Testis (tissue), 3 donors: Measurements from ENCODE around the gene KIAA0513. TPM values are rescaled to one million over a fixed set of nuclear protein-coding genes. Genes with fewer than 3 reads are reported as not detected.
A peak's percentile ranks its signal among the peaks of the same experiment; 100 is the strongest.
"Not testable (repeated sequence)": the region's sequence is repeated elsewhere in the genome, so short reads cannot be mapped to it uniquely, and the experiment has no call there.

ENCODE experiments used
- DNase-seq: peaks from one replicate; pipeline ENCODE4 v3.0.0-alpha.2; 2019
- H3K27ac ChIP-seq, 2 donors: fragments of 200-600 bp; sonication (generic); one replicate each; pipeline ENCODE4 v1.5.1; 2019
- H3K27me3 ChIP-seq: fragments of 200-600 bp; sonication (generic); one replicate; pipeline ENCODE4 v1.5.1; 2019
- H3K36me3 ChIP-seq: fragments of 200-600 bp; sonication (generic); one replicate; pipeline ENCODE4 v1.5.1; 2017; ENCODE audit warnings: low read depth; ENCODE audit errors: missing control alignments
- H3K4me1 ChIP-seq: fragments of 200-600 bp; sonication (generic); one replicate; pipeline ENCODE4 v1.5.1; 2019
- H3K4me3 ChIP-seq, 2 donors: fragments of 200-600 bp; sonication (generic); one replicate each; pipeline ENCODE4 v1.5.1; 2017 to 2019
- H3K9me3 ChIP-seq: fragments of 200-600 bp; sonication (generic); one replicate; pipeline ENCODE4 v1.5.1; 2017
- CTCF ChIP-seq, 3 experiments: fragments of 450-650 bp in 2 of 3; fragments of 200-600 bp in 1 of 3; sonication (generic) in 1 of 3; IDR thresholded peaks; one replicate each; pipeline ENCODE4 v1.5.1; 2016 to 2019; ENCODE audit warnings: antibody characterized with exemption in 3 of 3, mild to moderate bottlenecking in 2 of 3, moderate library complexity in 1 of 3
- POLR2A ChIP-seq: fragments of 450-650 bp; IDR thresholded peaks from one replicate; pipeline ENCODE4 v1.6.1; 2017; ENCODE audit warnings: antibody characterized with exemption, mild to moderate bottlenecking, moderate library complexity
- WGBS, 2 donors: methylation state at CpG; one replicate each; pipeline ENCODE4 v1.1.5; 2018; 5-methylcytosine and 5-hydroxymethylcytosine counted together
- intact Hi-C: fragments of 100-400 bp; cut with DNase I; formaldehyde crosslinking; loops from one replicate; pipeline ENCODE4 v1.15.1; 2023; ENCODE audit warnings: low total_unique reads
- polyA plus RNA-seq: library from polyadenylated mRNA; stranded (reverse); fragments of 350-450 nt; fragmentation: Illumina TruSeq; extraction: RNeasy Lipid Tissue Mini Kit (QIAGEN cat#74804); gene quantifications from one replicate; pipeline ENCODE4 v1.2.3, GENCODE V29; 2014; ENCODE audit warnings: low read depth, low replicate concordance; ENCODE audit not compliant: insufficient read depth
- total RNA-seq, 2 donors: library from RNA; depleted of rRNA; stranded (reverse); fragments of >200 nt; gene quantifications; one replicate each; pipeline ENCODE4 v1.2.3, GENCODE V29; 2016

KIAA0513 gene
- total and polyA plus RNA-seq, 3 donors from 2014 or later: 9.8 to 18.7 (median 18.4) TPM

DNA sequence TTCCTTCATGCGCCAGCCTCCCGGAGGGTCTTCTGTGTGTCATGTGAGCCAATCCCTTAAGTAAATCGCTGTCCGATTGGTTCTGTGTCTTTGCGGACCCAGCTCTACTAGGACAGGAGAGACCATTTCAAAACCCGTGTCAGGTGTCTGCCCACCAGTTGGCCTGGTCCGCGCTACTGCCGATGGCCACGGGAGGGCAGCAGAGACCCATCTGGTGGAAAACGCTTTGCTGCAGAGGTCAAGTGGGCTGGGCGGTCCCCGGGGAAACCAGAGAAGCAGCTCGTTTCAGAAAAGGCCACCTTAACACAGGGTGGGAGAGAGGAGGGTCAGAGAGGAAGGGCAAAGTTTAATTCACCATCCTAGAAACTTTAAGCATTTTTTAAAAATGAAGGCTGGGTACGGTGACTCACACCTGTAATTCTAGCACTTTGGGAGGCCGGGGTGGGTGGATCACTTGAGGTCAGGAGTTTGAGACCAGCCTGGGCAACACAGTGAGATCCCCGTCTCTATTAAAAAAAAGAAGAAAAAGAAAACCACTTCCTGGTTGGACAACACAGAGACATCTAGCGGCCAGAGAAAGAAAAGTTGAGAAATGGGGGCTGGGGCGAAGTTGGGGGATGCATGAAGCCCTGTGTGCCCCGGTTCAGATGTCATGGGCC, 87.4 kb downstream of the KIAA0513 start:
- no peak overlapping the region for H3K27ac ChIP-seq
- peak; percentile 92 for DNase-seq
- peak; percentile 91 to 96 (median 96) for TF ChIP-seq CTCF (IDR thresholded peaks at IDR 0.05)
- TF ChIP-seq POLR2A: no peak

GRCh38 chr16:85117418-85117817, 89.8 kb downstream of the KIAA0513 start:
- H3K27me3 ChIP-seq: no peaks in the 10 kb centered on the region
- H3K27ac ChIP-seq: no peak overlapping the region
- H3K4me3 ChIP-seq: no peak overlapping the region
- WGBS, 2 donors: 90% methylated on average over 12 of the region's 12 CpGs
- no peaks in the 10 kb centered on the region for H3K4me1 ChIP-seq
- DNase-seq: no peak
- intact Hi-C loops: no loop called here
- H3K36me3 ChIP-seq: no peaks in the 10 kb centered on the region
- no peaks in the 10 kb centered on the region for H3K9me3 ChIP-seq
- TF ChIP-seq CTCF (IDR thresholded peaks at IDR 0.05) (no peak), POLR2A (no peak)

More for the DNA sequence above, 87.4 kb downstream of the KIAA0513 start:
- intact Hi-C loops: no loop called here
- H3K4me3 ChIP-seq: no peak overlapping the region
- 17 to 18% methylated on average over 20 of the region's 20 CpGs for WGBS, 2 donors
- no peaks in the 10 kb centered on the region for H3K36me3 ChIP-seq
- H3K27me3 ChIP-seq: no peaks in the 10 kb centered on the region
- no peaks in the 10 kb centered on the region for H3K9me3 ChIP-seq
- no peaks in the 10 kb centered on the region for H3K4me1 ChIP-seq

- H3K4me3 ChIP-seq: no peak overlapping the region
- H3K27ac ChIP-seq: no peak overlapping the region
- WGBS, 2 donors: 69 to 75% methylated on average over 4 of the region's 4 CpGs
- H3K36me3 ChIP-seq: no peaks in the 10 kb centered on the region
- H3K9me3 ChIP-seq: no peaks in the 10 kb centered on the region
- intact Hi-C loops: loop anchor here (10.0 kb wide), 1 partner anchor 85 kb away; no protein-coding TSS in a partner anchor
- TF ChIP-seq CTCF (IDR thresholded peaks at IDR 0.05) (no peak), POLR2A (no peak)
- no peaks in the 10 kb centered on the region for H3K4me1 ChIP-seq
- H3K27me3 ChIP-seq: no peaks in the 10 kb centered on the region
- DNase-seq: no peak
Observed at GRCh38 chr16:85120006-85120340, 92.4 kb downstream of the KIAA0513 start.

GRCh38 chr16:85123441-85123840, 95.8 kb downstream of the KIAA0513 start:
- H3K9me3 ChIP-seq, H3K36me3 ChIP-seq, H3K4me3 ChIP-seq, DNase-seq, H3K27me3 ChIP-seq: not testable (repeated sequence)
- 94% methylated on average over 6 of the region's 6 CpGs for WGBS, 2 donors
- Histone ChIP-seq H3K4me1 (peaks cover 23% of the 10 kb centered on the region), H3K27ac (peak overlapping the region; percentile 24 to 62)
- intact Hi-C loops: loop anchor here (10.0 kb wide), 1 partner anchor 81 kb away; no protein-coding TSS in a partner anchor

DNA sequence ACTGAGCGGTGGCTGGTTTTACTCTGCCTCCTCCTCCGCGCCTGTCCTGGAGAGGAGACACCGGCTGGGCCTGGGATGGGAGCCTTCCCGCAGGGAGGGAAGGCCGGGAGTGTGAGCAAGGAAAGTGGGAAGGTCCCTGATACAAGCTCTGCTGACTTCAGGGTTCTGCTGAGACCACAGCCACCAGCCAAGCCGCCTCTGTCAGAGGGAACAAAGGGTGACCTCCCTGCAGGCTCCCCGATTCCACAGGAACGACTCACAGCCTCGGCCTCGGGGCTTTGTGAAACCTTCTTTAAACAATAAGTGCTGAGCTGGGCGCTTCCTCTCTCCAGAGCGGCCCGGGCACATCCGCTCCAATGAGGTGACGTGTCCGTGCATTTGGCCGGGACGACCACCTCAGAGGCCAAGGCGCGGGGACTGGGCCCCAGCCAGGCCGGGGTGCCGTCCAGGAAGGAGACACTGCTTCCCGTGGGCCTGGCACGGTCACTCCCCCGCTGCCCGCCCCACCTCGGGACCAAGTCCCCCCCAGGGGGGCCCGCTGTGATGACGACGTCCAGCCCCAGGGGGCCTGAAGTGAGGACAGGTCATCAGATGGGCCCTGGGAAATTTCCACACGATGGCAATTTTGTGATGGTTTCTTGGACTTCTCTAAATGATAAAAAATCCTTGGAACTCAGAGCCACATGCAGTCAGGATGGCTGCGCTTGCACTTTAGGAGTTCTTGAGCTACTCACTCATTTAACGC, 96.5 kb downstream of the KIAA0513 start:
- DNase-seq: peak; percentile 47
- H3K27me3 ChIP-seq: no peaks in the 10 kb centered on the region
- no peak overlapping the region for H3K4me3 ChIP-seq
- no peak for TF ChIP-seq CTCF (IDR thresholded peaks at IDR 0.05)
- TF ChIP-seq POLR2A: no peak
- H3K36me3 ChIP-seq: no peaks in the 10 kb centered on the region
- H3K4me1 ChIP-seq: peaks cover 23% of the 10 kb centered on the region
- intact Hi-C loops: loop anchor here (10.0 kb wide), 1 partner anchor 81 kb away; no protein-coding TSS in a partner anchor
- 67 to 68% methylated on average over 21 to 34 of the region's 34 CpGs for WGBS, 2 donors
- H3K27ac ChIP-seq: peak overlapping the region; percentile 24 to 62
- H3K9me3 ChIP-seq: no peaks in the 10 kb centered on the region
